HL-60/S4 (cell line): ENCODE measurements around the gene ABCA8.
"Not testable (repeated sequence)": the region's sequence is repeated elsewhere in the genome, so short reads cannot be mapped to it uniquely, and the experiment has no call there.

ENCODE experiments used
- in situ Hi-C: fragments of 300-500 bp; cut with MboI; formaldehyde crosslinking; loops from 2 replicates; pipeline ENCODE4 v1.14.3; 2022; ENCODE audit warnings: low sequenced_read_pairs

The ABCA8 gene

DNA sequence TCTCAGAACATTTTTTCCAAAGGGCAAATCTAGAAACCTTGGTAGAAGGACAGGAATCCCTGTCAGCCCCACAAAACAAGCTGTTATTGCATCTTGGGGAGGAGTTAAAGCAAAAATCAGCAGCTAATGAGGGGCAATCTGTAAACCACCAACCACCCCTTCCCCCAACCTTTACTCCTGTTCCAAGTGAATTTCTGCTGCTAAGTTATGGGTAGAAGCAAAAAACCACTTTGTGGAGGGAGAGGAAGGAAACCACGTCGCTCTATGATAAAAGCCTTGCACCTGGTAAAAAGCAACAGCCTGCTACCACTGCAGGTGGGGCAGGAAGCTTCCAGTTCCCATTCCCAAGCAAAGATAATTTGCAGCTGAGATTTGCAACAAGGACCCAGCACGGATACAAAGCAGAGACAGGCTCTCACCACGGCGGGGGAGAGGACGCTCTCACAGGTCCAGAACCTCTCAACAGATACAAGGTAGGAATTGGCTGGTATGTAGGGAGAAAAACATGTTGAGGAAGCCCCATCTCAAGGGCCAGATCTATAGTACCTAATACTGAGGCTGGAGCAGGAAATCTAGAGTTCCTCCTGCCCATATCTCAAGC lies 10.7 kb downstream of the ABCA8 start:
- in situ Hi-C loops, result no loop called here

DNA sequence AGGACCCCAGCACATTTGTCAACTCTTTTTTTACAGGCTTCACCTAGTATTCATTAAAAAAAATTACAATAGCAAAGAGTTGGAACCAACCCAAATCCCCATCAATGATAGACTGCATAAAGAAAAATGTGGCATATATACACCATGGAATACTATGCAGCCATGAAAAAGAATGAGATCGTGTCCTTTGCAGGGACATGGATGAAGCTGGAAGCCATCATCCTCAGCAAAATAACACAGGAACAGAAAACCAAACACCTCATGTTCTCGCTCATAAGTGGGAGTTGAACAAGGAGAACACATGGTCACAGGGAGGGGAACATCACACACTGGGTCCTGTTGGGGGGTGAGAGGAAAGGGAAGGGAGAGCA lies 11.4 kb downstream of the ABCA8 start:
- in situ Hi-C loops, result not testable (repeated sequence)

DNA sequence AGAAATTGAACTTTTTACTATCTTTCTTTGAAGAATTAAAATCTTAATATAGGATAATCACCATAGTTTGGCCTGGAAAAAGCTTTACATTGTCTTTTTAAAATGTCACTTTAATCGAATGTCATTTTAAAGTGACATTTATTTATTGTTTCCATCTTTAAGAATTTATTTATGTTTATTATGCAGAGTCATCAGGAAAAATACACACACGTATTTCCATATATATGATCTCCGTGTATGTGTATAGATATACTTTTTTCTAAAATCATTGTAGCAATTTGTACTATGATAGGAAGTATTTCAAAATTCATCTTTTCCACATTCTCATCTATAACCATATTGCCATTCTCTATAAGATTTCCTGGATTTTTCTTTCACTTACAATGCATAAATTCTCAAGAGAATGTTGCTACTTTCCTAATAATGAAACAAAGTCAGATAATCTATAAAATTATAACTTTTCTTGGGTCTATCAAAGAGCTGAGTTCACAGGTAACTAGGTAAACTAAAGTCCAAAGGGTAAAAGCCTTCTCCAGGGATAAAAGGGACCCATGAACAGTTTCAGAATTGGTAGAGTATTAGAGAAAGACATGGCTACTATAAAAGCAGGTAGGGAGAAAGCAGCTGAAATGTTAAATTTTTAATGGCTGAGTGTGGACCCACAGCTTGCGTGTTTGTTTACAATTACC lies 11.9 kb downstream of the ABCA8 start:
- in situ Hi-C loops, result no loop called here

DNA sequence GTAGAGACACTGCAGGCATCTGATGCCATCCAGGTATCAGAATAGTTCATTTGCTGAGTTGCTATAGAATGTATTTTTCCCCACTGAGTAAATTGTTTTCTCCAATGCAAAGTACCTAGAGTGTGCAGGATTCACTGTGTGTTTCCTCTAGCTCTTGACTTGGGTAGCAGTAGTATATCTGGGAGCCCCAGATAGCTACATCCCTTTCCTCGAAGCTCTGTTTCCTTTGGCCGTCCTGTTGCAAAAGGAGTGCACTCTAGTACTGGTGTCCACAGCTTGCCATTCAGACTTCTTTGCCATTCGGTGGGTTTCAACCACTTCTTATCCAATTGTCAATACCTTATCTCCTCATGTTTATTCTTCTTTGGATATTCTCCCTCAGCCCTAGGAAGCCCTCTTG lies 12.8 kb downstream of the ABCA8 start:
- in situ Hi-C loops, result no loop called here

DNA sequence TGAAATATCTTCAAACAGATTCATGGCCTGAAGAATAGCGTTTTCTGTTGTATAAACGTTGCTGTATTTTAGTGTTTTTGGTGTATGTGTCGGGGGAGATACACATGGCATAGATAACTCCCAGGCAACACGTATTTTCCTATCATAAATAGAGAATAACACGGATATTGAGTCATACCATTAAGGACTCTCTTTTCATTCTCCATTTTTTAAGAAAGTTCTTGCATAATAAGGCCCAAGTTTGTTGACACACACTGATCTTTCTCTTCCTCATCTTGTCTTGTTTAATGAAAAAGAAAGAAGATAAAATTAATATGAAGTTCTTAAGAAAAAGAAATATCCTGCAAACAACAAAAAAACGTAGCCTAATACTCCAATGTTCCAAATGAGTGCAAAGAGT lies 13.4 kb downstream of the ABCA8 start:
- in situ Hi-C loops, result no loop called here

DNA sequence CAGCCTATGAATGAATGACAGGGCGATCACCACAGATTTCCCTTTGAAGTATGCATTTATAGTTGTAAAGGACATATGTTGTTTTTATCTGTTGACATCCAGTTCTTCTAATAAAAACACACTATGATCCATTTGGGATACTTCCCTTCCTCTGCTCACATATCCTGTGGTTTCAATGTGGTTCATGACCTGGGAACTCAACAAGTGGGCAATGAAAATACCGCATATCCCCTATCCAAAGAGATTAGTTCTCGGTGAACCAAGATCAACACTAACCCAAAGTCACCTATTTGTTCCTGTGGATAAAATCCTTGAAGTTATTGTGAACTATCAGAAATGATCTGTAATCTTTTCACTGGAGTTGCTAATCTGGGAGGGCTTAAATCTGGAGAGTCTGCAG lies 16.0 kb downstream of the ABCA8 start:
- in situ Hi-C loops, result no loop called here

DNA sequence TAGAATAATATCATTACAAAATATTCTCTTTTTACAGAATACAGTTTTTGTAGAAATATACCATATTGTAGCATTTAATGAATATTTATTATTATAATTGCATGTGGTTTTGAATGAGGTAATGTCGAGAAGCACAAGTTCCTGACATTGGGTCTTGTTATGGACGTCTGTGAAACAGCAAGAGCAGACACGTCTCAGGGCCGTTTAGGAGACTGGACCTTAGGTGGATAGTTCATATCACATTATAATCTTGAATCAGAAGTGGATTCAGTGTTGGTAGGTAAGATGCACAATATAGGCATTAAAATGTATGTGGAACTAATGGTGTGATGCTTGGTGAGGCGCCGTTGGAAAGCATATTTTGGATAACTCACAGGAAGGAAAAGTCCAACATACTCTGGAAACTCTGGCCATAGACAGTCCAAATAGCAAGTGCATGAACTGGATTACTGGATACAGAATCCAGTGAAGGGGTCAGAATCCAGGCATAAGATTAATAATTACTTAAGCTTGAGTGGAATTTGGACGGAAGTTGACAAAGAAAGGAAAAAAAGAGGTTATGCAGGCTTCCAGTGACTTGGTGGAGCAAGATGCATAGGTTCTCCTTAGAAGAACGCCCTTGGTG lies 17.2 kb downstream of the ABCA8 start:
- in situ Hi-C loops, result no loop called here

DNA sequence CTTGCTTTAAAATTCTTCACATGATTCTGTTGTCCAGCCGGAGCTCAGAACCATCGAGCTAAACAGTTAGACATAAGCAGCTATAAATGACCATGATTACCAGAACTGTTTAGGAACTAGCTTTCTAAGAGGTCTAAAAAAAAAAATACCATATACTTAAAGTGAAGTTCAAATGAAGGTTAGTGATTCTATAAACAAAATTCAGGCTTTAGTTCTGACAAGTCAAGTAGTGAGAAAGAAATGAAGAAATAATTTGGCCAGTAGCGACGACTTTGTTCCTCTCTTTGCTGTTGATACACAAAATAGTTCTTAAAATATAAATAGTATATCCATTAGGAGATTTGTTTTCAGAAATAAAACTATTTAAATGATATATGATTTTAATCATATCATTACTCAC lies 27.7 kb downstream of the ABCA8 start:
- in situ Hi-C loops, result no loop called here

DNA sequence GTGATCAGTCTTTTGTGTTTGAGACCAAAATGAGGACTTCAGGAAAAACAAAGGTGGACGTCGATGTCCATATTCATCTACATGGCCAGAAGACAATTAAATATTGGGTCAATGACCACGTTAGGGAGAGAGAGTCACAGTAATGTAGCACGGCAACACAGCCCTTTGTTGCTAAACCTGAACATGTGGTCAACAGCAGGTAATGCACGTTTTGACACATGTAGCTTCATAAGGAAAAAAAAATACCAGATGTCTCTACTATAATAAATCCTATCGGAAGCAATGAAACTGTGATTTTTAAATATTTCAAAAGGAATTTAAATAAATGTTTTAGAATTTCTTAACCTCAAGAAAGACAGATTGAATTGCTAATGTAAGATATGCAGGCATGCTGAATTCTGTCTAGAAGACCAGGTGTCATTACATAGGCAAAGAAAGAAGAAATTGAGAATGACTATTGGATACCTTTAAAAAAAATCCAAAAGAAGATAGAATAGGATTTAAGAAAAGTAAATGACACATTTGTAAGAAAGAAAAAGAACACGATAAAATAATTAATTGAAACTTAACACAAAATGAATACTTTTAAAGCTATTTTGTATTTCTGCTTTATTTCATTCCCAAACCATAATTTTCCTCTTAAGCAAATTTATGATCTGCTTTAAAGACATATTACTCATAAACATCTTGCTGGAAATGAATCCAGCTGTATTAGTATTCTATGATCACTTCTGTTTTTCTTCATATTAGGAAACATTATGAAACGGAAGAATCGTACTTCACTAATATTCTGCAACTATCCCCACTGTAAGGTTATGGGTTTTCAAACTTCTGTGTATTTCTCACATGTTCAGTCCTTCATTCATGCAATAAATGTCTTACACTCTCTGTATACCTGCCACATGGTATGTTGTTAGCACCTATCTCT lies 30.1 kb downstream of the ABCA8 start:
- in situ Hi-C loops, result no loop called here

DNA sequence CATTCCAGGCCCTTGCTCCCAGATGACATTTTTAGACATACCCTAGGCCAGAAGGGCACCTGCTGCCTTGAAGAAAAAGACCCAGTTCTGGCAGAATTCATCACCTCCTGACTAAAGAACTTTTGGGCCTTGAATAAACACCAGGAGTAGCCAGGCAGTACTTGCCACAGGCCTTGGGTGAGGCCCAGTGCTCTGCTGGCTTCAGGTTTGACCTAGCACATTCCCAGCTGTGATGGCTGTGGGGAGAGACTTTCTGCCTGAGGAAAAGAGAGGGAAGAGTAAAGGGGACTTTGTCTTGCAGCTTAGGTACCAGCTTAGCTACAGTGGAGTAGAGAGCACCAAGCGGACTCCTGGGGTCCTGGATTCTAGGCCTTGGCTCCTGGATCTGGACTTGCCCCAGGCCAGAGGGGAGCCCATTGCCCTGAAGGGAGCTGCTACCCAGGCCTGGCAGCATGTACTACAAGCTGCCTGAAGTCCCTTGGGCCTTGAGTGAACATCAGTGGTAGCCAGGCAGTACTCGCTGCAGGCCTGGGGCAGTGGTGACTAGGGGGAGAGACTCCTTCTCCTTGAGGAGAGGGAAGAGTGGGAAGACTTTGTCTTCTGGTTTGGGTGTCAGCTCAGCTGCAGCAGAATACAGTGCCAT lies 44.3 kb downstream of the ABCA8 start:
- in situ Hi-C loops, result no loop called here

DNA sequence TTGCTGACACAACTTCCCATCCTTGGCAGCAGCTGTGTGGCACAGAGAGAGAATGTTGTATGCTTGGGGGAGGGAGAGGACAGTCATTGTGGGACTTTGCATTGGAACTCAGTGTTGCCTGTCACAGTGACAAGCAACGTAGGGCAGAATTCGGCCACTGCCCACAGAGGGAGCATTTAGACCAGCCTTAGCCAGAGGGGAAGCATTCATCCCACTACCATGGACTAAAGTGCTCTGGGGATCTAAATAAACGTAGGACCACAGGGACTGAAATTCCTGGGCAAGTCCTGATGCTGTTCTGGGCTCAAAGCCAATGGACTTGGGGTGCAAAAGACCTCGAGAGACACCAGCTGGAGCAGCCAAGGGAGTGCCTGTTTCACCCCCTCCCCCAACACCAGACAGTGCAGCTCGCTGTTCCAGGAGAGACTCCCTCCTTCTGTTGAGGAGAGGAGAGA lies 44.9 kb downstream of the ABCA8 start:
- in situ Hi-C loops, result no loop called here

DNA sequence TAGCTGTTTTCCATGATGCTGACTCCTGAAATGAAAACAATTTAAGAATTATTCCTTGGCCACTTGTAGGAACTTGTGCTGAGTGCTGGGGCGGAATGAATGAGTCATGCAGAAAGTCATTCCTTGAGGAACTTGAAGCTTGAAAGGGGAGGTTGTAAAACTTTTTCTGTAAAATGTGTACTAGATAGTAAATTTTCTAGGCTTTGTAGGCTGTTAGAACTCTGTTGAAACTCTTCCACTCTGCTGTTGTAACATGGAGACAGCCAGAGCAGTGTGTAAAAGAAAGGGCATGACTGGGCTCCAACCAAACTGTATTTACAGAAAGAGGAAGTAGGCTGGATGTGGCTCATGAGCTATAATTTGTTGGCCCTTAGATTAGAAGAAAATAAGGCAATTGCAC lies 46.1 kb downstream of the ABCA8 start:
- in situ Hi-C loops, result no loop called here

DNA sequence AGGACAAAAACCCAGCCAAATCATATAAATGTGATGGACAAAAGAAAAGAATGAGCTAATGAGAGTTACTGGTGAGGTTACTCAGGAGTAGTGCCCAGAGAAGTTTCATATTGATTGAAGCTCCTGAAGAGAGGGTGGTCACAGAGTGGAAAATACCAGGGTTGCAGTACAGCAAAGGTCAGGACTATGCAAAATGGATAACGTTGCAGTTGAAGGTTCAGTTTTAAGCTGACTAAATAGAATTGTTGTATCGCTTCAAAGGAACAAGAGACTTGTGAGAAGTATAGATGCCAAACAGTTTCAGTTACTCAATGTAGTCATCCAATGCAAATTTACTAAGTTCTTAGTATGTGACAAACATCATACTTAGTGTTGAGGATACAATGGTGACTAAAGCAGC lies 47.1 kb downstream of the ABCA8 start:
- in situ Hi-C loops, result no loop called here

DNA sequence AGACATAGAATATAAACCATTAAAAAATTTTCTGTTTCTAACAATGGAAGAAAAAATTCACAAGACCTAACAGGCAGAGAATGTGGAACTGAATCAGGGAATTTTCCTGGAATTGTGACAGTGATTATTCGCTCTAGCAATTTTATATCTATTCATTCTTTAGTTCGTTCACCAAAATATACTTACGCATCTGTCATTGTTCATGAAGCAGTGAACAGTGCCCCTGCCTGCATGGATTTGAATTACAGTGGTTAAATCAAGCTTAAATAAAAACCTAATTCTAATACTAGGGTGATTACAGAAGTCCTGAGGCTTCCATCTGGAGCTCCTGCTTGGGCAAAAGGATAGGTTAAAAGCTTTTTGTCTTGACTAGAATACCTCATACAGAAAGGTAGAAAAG lies 48.6 kb downstream of the ABCA8 start:
- in situ Hi-C loops, result no loop called here

DNA sequence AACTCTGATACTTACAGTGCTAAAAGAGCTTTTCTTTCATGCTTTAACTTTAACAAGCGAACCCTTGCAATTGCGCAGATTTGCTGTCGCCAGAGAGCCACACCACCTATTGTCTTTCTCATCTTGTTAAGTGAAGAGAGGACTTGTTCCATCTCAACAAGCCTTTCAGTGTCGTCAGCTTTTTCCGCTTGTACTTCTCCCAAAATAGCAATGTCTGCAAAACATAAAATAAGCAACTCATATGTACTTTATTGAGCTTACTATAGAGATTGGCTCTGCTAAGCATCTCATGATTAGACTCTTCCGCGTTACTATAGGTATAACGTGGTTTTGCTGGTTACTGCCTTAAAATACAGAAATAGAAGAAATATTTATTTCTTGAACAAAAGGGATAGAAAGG lies 51.9 kb downstream of the ABCA8 start:
- in situ Hi-C loops, result no loop called here

DNA sequence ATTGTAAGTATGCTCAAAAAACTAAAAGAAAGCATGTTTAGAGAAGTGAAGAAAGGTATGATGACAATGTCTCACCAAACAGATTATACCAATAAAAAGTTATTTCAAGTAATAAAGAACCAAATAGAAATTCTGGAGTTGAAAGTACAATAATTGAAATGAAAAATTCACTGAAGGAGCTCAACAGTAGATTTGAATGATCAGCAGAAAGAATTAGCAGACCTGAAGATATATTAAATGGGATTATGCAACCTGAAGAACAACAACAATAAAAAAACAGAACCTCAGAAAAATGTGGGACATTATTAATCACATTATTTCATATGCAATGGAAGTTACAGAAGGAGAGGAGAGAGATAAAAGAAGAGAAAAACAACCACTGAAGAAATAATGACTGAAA lies 57.6 kb downstream of the ABCA8 start:
- in situ Hi-C loops, result no loop called here

DNA sequence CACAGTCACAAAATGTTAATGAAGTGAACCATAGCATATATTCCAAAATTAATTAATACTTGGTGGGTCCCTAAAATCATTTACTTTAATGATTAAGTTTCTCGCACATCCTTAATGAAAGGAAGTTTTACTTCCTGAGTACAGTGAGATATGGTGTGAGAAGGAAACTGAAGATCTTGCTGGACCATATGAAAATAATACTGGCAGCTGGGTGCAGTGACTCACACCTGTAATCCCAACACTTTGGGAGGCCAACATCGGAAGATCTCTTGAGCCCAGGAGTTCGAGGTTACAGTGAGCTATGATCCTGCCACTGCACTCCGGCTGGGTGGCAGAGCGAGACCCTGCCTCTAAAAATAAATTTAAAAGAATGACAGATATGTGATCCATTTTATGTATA lies 62.5 kb downstream of the ABCA8 start:
- in situ Hi-C loops, result no loop called here

DNA sequence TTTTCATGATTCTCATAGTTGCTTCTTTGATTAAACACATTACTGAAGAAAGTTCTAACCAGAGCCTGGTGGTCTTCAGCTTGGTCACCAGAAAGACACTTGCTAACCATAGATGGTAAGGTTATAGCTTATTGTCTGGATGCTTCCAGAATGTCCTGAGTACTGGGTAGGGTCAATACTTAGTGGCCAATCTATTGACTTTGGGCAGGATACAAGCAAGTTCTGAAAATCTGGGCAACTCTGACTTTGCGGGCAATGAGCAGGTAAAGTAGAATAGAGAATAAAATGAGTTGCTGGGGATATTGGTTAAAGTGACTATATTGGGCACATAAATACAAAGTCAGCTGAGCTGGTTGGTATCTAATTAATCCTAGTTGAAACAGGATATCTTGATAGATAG lies 63.0 kb downstream of the ABCA8 start:
- in situ Hi-C loops, result no loop called here

DNA sequence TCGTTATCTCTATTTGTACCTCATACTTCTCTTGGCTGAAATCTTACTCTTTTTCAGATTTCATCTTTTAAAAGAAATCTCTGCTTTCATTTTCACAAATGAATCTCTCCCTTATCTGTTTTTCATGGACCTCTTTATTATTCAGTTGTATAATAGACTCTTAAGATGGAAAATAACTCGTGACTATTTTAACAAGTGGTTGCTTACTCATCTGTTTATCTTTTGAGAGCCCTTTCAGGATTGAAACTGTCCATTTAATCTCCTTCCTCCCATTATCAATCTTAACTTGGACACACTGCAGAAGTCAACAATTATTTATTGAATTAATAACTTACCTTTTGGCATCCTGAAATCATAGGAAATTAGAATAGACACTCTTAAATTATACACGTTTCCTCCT lies 68.8 kb downstream of the ABCA8 start:
- in situ Hi-C loops, result no loop called here

DNA sequence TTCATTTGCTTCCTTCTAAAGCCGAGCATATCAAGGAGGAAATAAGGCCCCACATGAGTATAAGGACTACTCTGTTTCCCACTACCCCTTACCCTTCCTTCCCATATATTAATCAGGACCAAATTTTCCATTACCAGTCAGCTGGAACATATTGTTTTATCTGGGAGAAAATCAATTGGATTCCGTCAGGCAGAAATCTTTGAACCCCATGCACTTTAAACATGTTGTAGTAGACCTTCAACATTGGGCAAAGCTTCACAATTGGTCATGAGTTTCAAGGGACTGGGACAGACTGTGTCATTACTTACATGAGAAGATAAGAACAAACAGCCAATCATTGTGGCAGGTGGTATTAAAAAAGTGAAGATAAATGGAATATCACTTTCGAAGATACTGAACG lies 70.3 kb downstream of the ABCA8 start:
- in situ Hi-C loops, result no loop called here
